HG02610 (cell line): ENCODE data around the gene FGFR3.
"Not testable (repeated sequence)": the region's sequence is repeated elsewhere in the genome, so short reads cannot be mapped to it uniquely, and the experiment has no call there.

Experiments
- ATAC-seq: cut with Tn5 transposase; IDR thresholded peaks from one replicate; pipeline ENCODE4 v1.9.1; 2021; ENCODE audit warnings: mild to moderate bottlenecking, moderate library complexity; ENCODE audit not compliant: unreplicated experiment

FGFR3 gene

DNA sequence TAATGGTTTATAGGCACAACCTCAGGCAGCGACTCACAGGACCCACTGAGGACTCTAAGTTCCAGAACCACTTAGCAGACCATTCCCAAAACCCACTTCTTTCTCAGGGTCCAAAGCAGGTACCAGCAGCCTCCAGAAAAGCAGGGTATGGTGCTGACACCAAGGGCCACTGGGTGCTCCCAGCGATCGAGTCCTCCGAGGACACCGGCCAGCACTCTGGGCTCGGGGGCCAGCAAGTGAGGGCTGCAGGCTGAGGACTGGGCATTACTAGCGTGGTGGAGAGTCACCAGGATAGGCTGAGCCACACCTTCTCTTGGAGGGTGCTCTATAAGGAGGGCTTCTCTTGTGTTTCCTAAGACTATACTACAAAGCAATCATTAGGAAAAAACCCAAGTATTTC is 43.6 kb downstream of the FGFR3 start:
- ATAC-seq, result no peak

DNA sequence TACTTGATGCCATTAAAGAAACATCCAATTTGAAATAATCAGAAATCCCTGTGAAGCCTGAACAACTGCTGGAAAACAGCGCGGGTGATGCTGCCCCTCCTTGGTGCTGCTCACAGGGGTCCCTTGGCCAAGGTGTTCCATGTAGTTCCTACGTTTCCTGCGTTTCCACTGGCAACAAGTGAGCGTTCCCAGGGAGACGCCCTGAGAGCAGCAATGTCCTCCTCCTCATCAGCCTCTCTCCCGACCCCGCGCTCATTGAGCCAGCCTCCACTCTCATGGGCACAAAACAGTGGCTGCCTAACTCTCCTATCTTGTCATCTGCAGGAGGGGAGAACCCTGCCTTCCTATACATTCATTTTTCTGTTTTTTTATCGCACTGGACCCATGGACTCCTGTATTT is 44.0 kb downstream of the FGFR3 start:
- ATAC-seq, result no peak

DNA sequence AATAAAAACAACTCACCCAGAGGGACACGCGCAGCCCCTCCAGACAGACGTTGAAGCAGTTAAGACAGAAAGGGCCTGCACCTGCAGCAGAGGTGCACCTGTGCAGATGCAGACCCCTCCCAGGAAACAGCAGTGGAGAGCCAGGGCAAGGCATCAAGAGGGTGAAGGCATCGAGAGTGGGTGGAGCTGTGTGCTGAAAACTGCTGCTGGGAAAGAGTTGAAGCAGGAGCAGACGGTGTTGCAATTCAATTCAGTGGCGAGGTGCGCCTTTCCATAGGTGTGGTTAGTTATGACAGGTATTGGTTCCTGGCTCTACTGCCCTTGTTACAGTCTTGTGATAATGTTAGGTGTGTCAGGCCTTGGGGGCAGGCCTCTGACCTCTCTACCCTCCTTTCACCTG is 46.2 kb downstream of the FGFR3 start:
- no peak for ATAC-seq

GRCh38 chr4:1841201-1841886 is 48.3 kb downstream of the FGFR3 start:
- ATAC-seq, result no peak

DNA sequence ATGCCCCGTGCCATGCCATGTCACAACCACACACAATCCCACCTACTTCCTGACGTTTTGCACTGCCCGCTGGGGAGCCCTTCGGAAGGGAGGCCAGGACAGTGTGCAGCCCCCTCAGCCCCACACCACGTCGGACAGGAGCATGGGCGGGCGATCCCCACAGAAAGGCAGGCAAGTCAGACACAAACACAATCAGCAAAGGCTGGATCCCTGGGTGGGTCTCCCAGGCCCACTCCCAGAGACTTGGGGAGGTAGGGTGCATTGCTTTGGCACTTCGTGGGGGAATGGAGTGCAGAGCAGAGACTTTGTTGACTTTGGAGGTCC is 48.8 kb downstream of the FGFR3 start:
- no peak for ATAC-seq

DNA sequence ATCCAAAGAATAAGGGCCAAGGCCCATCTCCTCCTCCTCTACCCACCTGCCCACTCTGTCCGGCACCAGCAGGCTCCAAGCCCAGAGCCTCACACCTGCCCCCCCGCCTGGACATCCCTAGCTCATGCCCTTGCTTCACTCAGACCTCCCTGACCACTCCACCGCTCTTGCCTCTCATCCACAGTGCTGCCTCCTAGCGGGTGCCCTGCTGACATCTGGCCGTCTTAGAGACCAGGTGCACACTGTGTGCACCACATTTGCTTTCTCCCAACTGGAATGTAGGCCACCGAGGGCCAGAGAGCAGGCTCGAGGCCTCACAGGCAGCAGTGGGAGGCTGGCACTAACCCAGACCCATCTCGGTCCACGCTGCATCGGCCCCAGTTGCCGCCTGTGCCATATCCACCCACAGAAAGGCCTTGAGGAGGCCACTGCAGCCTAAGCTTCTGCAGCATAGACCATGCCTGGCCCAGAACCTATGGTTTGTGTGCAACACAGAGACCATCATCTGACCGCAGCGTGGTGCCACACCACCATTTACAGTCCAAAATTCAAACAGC is 49.3 kb downstream of the FGFR3 start:
- no peak for ATAC-seq

- ATAC-seq, result no peak
Measured at GRCh38 chr4:1842993-1843448, 49.9 kb downstream of the FGFR3 start.

DNA sequence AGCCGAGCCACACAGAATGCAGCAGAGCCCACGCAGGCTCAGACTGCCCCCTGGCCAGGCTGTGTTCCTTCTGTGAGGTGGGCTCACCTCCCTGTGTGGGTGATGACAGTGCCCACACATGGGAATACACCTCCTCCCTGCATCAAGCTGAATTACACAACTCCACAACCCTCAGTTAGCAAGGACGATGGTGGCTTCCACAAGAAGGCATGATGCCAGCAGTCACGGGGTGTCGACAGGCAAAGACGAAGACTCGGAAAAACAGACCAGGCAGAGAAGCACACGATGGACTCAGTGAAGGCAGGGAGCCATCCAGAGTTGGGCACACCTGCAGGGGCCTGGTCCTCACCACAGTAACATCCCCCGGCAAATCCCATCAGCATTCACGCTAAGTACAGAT is 50.8 kb downstream of the FGFR3 start:
- ATAC-seq, result no peak

- ATAC-seq, result not testable (repeated sequence)
Measured at GRCh38 chr4:1844618-1845017, 51.5 kb downstream of the FGFR3 start.

DNA sequence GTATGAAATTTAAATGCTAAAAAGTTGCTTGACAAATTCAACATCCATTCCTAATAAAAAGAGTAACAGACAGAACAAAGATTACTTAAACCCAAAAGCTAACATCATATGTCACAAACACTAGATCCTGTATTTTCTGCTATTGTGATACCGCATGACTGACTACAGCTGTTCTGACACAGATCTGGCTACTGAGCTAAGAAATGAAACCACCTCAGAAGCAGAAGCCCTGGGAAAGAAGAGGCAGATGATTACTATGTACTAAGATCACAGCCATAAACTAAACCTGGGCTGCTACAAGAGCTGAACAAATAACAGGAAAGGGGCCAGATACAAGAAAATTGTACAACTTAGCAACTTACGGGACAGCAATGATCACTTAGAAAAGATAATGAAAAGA is 53.5 kb downstream of the FGFR3 start:
- ATAC-seq, result peak; percentile 48

GRCh38 chr4:1850276-1850675 is 57.2 kb downstream of the FGFR3 start:
- no peak for ATAC-seq

- ATAC-seq, result no peak
Measured at GRCh38 chr4:1851160-1851559, 58.1 kb downstream of the FGFR3 start.

- no peak for ATAC-seq
Measured at GRCh38 chr4:1851575-1852410, 58.7 kb downstream of the FGFR3 start.

DNA sequence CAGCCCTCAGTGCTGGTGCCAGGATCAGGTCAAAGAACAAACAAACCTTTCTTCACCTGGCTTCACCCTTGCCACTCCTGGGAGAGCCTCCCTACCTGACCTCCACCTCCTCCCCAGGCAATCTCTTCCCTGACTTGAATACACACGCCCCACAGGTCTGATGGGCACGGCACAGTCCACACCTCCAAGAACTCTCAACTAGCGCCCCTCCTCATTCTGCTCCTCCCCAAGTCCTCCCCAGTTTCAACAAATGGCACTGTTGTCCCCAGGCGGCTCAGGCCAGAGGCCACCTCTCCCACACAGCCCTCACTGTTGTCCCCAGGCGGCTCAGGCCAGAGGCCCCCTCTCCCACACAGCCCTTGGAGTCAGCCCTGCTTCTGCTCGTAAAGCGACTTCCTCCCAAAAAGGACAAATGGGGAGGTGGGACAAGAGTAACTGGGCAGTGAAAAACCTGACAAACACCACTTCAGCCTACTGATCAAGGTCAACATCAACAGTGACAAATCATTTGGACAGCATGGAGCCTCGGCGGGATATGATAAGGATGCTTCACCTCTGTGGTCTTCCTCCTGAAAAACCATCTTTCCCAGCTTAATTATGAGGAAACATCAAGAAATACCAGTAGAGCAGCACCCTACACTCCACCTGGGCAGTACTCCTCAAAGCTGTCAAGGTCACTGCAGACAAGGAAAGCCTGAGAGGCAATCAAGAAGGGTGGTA is 60.0 kb downstream of the FGFR3 start:
- no peak for ATAC-seq

DNA sequence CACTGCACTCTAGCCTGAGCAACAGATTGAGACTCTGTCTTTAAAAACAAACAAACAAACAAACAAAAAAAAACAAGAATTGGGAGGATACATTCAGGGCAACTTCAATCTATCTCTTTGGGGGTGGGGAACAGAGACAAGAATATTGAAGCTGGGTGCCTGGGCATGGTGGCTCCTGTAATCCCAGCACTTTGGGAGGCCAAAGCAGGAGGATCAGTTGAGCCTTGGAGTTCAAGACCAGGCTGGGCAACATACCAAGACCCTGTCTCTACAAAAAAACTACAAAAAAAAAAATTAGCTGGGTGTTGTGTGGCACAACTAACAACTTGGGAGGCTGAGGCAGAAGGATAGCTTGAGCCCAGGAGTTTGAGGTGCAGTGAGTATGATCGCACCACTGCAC is 61.7 kb downstream of the FGFR3 start:
- ATAC-seq, result no peak

GRCh38 chr4:1855333-1856070 is 62.4 kb downstream of the FGFR3 start:
- ATAC-seq, result peak; percentile 18

- peak; percentile 83 for ATAC-seq
Measured at GRCh38 chr4:1856071-1856942, 63.2 kb downstream of the FGFR3 start, which contains the start of gene LETM1. TSS of gene LETM1 (minus strand) at chr4:1856156. CDS start at chr4:1855950, 206 bp downstream.

GRCh38 chr4:1856943-1857699 is 64.0 kb downstream of the FGFR3 start:
- no peak for ATAC-seq

GRCh38 chr4:1857931-1858330 is 64.8 kb downstream of the FGFR3 start:
- ATAC-seq, result no peak
